Mucosa of rectum (tissue), 2 donors: ENCODE results near the gene NTF4.

Experiments used
- H3K27ac ChIP-seq, 2 donors: one replicate each; pipeline ENCODE4 v1.7.0; 2013; ENCODE audit warnings: inconsistent platforms in 2 of 2, low read depth in 2 of 2, low read length in 2 of 2
- H3K27me3 ChIP-seq, 2 donors: one replicate each; pipeline ENCODE4 v1.7.0; 2013; ENCODE audit warnings: low read length in 2 of 2; ENCODE audit not compliant: control insufficient read depth in 2 of 2, insufficient read depth in 2 of 2
- H3K36me3 ChIP-seq, 2 donors: one replicate each; pipeline ENCODE4 v1.7.0; 2013; ENCODE audit warnings: low read length in 2 of 2; ENCODE audit not compliant: control insufficient read depth in 2 of 2, insufficient read depth in 2 of 2
- H3K4me1 ChIP-seq, 2 donors: one replicate each; pipeline ENCODE4 v1.7.0; 2013; ENCODE audit warnings: low read length in 2 of 2, mild to moderate bottlenecking in 1 of 2; ENCODE audit not compliant: control insufficient read depth in 2 of 2, insufficient read depth in 2 of 2
- H3K4me3 ChIP-seq, 2 donors: one replicate each; pipeline ENCODE4 v1.7.0; 2013; ENCODE audit warnings: low read length in 2 of 2
- H3K9ac ChIP-seq, 2 donors: one replicate each; pipeline ENCODE4 v1.7.0; 2013; ENCODE audit warnings: low read length in 2 of 2, low read depth in 1 of 2, mild to moderate bottlenecking in 1 of 2
- H3K9me3 ChIP-seq, 2 donors: one replicate each; pipeline ENCODE4 v1.7.0; 2013; ENCODE audit warnings: low read length in 2 of 2; ENCODE audit not compliant: control insufficient read depth in 2 of 2
- donor health status: healthy.
- donor health status: Normal muscosa, but diverticular disease.

Gene NTF4

GRCh38 chr19:49014870-49015255, 49.8 kb downstream of the NTF4 start:
- no peak overlapping the region for H3K27ac ChIP-seq
- H3K36me3 ChIP-seq, result peaks cover 36 to 37% of the 10 kb centered on the region in 2 donors
- H3K27me3 ChIP-seq, result peaks cover 0 to 4% of the 10 kb centered on the region in 2 donors

GRCh38 chr19:49014123-49014869, 50.3 kb downstream of the NTF4 start:
- H3K27me3 ChIP-seq, result peaks cover 0 to 4% of the 10 kb centered on the region in 2 donors
- H3K9me3 ChIP-seq, result no peaks in the 10 kb centered on the region
- peaks cover 5 to 15% of the 10 kb centered on the region in 2 donors for H3K4me1 ChIP-seq
- H3K27ac ChIP-seq, result no peak overlapping the region
- H3K9ac ChIP-seq, result no peak overlapping the region
- H3K4me3 ChIP-seq, result no peak overlapping the region
- H3K36me3 ChIP-seq, result peaks cover 41 to 42% of the 10 kb centered on the region in 2 donors

More at GRCh38 chr19:49014870-49015255, 49.8 kb downstream of the NTF4 start:
- Histone ChIP-seq H3K4me3 (no peak overlapping the region), H3K9me3 (no peaks in the 10 kb centered on the region), H3K4me1 (peaks cover 9 to 17% of the 10 kb centered on the region in 2 donors), H3K9ac (no peak overlapping the region)

- no peaks in the 10 kb centered on the region for H3K4me1 ChIP-seq
- H3K36me3 ChIP-seq, result peaks cover 53 to 55% of the 10 kb centered on the region in 2 donors
- no peak overlapping the region for H3K27ac ChIP-seq
- H3K4me3 ChIP-seq, result no peak overlapping the region
- no peaks in the 10 kb centered on the region for H3K27me3 ChIP-seq
- H3K9ac ChIP-seq, result no peak overlapping the region
- no peaks in the 10 kb centered on the region for H3K9me3 ChIP-seq
Observed at GRCh38 chr19:49011194-49011593, 53.4 kb downstream of the NTF4 start.
